ENCODE measurements around the gene HIBADH. TPM values are rescaled to one million over a fixed set of nuclear protein-coding genes. Genes with fewer than 3 reads are reported as not detected.
"Not testable (repeated sequence)": the region's sequence is repeated elsewhere in the genome, so short reads cannot be mapped to it uniquely, and the experiment has no call there.

HIBADH gene
- total RNA-seq, 1 donor from 2014 or later, result 44.4 TPM

DNA sequence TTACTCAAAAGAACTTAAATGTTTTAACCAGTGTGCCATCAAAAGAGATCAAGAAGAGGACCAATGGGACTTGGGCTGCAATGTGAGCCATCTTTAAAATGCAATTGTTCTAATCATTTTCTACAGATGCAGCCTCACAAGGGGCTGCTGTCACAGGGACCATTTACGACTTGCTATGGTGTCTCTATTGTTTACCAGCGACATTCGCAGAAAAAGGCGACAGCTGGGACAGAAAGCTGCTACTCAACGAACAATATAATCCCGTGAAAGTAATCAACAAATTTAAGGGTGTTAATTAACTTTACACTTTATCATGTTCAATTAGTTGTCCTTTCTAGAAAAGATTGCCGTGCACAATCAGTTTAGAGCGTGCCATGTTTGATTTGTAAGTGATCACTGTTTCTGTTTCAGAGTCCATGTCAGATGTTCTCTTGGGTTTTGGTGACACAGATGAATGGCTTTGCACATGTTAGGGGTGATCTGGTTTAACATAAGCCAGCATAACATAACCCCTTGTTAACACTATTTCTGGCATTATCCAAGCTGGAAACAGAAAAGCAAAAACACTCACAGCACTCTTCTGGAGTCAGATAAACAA lies 110.8 kb downstream of the HIBADH start:
- DNase-seq (ENCODE audit: low spot score), result no peak

DNA sequence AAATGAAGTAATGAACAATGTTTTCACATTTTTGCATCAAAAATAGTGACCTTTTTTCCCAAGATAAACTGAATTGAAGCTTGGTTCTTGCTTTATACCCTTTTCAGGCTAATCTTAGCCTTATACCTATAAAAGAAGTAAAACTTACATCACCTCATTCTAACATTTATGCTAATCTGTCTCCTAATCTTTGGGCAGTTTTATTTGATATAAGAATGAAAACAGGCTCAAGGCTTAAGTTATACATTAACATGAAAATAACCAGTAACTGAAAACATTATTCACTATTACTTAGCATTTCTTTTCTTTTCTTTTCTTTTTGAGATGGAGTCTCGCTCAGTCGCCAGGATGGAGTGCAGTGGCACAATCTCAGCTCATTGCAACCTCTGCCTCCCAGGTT lies 113.1 kb downstream of the HIBADH start:
- no peak for DNase-seq (ENCODE audit: low spot score)

DNA sequence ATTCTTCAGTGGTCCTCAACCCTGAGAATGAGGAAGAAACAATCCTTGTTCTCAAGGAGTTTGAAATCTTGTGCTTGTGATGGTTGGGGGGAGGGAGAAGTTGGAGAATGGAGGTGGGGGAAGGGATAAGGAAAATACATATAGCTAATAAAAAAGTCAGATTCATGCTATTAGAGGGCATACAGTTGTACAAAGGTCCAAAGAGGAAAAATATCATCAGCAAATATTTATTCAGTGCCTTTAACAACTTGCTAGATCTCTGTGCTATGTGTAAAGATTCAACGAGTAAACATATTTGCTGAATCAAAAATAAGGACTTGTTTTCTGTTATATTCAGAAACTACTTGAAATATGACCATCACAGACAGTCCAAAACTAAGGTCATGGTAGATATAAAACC lies 114.4 kb downstream of the HIBADH start:
- DNase-seq (ENCODE audit: low spot score), result no peak

DNA sequence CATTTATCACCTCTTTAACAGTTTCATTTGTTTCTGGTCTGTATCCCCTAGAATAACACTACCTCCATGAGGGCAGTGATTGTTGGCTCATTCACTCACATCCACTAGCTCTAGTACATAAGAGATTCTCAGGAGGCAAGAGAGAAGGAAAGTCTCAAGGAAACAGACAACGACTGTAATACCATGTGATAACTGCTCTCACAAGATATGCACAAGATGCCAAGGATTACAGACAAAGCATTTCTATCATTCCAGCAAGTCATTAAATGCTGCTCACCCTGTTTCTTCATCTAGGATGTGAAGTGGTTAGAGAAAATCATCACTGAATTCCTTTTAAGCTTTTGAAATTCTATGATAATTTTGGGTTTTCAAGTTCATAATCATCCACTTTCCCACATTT lies 115.3 kb downstream of the HIBADH start:
- DNase-seq (ENCODE audit: low spot score), result no peak

DNA sequence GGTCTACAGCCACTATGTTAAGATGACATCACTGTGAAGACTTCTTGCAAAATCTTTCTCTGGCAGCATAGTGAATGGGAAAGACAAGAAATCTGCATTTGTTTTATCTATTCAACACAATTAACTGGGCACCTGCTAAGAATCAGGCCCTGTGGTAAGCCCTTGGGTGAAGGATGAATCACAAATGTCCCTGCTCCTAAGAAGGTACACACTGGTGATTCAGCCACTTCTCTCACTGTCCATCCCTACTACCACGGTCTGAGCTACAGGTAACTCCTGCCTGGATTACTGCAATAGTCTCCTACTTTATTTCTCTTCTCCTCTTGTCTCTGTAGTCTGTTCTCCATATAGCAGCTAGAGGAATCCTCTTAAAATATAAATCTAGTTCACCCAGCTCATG lies 116.1 kb downstream of the HIBADH start:
- no peak for DNase-seq (ENCODE audit: low spot score)

DNA sequence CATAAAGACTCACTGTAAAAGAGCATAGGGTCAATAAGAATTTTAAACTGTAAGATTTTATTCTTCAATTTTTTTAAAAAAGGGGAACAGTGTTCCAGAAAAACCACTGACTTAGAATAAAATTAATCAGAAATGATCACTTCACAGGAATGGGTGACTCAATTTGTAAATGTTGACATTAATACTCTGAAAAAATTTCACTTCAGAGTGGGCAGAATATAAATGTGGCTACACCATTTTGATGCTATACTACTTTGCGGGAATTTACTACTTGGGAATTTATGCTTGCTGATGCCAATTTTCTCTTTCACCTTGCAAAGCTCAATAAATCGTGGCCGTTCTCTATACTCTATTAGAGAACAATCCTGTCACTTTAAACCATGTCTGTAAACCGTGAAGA lies 126.9 kb downstream of the HIBADH start:
- DNase-seq (ENCODE audit: low spot score), result no peak

DNA sequence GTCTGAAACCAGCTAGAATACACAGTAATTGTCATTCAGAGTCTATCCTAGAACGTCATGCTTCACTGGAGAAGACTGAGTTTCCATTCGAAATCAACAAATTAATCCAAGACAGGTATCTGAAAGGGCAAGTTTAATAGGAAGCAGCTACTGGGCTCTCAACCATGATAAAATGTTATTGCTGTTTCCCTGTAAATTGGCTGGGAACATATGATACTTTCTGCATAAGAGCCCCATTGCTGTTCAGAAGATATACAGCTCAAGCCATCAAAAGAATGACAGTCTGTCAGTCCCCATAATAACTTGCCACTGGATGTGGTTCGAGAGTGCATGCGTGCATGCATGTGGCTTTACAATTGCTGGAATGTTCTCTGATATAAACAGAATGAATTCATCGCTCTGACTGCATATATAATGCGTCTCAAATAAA lies 129.0 kb downstream of the HIBADH start:
- DNase-seq (ENCODE audit: low spot score), result no peak

DNA sequence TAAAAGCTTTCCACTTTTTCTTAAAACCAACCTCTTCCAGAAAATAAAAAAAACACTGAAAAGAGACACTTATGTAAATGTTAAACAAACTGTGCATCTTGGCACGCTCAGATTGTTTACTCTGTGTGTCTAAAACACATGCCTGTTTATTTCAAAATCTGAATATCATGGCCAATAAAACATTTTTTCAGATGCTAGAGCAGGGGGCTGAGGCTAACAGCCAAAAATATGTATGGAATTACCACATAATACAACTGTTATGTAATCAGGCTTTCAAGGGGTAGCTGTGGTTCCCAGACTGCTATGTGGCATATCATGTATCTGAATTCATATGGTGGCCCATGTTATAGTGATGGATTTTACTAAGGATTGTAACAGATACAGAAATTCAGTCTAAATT lies 130.4 kb downstream of the HIBADH start:
- DNase-seq (ENCODE audit: low spot score), result no peak

DNA sequence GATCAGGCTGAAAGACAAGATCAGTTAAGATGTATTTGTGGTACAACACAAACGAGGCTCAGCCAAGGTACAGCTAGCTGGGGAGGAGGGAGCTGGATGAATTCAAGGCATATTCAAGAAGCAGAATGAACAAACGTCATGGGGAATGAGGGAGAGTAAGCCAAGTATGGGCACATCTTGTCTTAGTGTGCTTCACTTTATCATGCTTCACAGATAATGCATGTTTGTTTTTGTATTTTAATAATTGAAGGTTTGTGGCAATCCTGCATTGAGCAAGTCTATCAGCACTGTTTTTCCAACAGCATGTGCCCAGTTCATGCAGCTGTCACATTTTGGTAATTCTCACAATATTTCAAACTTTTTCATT lies 135.4 kb downstream of the HIBADH start:
- no peak for DNase-seq (ENCODE audit: low spot score)

DNA sequence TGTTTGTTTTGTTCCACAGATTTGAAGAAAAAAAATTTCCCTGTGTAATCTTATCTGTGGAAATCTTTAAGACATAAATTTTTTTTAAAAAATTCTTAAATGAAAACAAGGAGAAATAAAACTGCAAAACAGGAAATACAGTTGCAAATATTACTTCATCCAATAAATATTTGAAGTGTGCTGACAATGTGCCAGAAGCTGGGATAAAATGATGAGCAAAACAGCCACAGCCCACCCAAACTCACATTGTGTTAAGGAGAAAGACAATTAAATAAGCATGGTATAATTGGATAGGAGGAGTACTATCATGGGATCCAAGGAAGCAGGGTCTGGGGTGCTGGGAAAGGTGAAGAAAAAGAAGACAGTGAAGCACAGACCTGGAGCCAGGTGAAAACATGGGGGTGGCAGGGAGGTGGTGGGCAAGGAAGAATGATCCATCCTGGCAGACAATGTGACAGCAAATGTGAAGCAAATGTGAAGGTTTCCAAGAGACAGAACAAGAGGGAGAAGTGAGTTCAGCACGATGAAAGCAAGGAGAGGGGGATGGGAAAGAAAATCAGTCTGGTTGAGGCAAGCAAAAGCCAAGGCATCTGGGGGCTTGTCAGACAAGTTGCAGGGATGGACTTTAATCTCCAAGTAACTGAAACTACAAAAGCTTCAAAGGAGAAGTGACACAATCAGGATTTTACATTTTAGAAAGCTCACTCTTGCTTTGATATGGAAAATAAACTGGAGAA lies 135.9 kb downstream of the HIBADH start:
- DNase-seq (ENCODE audit: low spot score), result no peak

DNA sequence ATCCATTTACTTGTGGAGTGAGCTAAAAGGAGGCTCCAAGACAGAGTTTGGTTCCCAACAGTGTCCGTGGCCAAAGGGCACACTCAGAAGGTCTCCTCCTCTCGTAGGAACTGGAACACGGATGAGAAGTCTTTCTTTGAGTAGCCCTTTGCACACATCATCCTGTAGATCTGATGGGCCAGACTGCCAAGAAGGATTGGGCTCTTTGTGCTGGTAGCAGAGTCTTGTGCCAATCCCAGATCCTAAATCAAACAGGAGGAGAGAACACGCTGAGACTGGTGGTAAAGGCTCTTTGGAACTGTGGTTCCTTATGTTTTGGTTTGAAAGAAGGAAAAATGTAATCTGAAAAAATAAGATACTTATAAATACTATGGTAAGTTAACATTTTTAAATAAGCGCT lies 136.6 kb downstream of the HIBADH start:
- no peak for DNase-seq (ENCODE audit: low spot score)

DNA sequence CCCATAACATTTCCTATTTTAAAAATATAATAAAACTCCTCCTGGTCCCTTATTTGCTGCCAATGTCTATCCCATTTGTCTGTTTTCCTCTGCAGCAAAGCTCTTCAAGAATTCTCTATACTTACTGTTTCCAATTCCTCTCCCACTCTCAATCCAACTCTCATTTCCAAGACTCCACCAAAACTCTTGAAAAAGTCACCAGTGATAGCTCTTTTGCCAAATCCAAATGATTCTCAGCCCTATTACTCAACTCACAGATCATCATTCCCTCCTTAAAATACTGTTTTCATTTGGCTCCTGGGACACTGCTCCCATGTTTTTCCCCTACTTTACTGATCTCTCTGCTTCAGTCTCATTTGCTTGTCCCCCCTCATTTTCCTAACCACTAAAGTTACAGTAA lies 139.4 kb downstream of the HIBADH start:
- DNase-seq (ENCODE audit: low spot score), result no peak

DNA sequence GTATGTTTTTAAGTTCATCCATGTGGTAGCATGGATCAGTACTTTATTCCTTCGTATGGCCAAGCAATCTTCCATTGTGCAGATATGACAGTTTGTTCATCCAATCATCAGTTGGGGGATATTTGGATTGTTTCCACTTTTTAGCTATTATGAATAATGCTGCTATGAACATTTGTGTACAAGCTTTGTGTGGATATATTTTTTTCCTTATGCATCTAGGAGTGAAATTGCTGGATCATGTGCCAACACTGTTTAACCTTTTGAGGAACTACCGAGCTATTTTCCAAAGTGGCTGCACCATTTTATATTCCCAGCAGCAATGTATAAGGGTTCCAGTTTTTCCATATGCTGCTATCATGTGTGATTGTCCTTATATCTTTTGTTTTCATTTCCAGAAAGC lies 140.1 kb downstream of the HIBADH start:
- DNase-seq (ENCODE audit: low spot score), result no peak

DNA sequence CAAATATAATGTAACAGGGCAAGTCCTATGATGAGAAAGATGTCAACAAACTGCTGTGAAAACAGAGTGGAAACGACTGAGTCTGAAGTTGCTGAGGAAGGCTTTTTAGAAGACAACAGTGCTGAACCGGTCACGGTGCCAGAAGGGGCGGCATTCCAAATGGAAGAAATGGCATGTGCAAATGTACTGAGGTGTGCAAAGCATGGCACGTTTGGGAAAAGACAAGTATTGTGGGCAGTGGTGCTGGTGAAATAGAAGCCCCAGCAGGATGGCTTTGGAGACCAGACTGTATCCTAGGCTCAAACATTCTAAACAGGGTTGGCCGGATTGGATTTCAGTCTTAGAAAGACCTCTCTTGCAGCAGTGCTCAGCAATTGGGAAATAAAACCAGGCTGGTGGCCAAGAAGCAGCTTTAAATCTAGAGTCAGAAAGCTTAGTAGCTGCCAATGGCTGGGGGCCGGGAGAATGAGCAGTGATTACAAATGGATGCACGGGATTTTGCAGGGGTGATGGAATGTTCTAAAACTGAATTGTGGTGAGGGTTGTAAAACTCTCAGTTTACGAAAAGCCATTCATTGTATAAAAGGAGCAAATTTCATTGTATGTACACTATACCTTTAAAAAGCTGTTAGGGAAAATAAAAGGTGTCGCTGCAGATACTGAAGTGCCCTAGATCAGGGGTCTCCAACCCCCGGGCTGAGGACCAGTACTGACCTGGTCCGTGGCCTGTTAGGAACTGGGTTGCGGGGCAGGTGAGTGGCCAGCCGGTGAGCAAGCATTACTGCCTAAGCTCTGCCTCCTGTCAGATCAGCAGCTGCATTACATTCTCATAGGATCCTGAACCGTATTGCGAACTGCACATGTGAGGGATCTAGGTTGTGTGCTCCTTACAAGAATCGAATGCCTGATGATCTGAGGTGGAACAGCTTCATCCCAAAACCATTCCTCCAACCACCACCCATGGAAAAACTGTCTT lies 141.6 kb downstream of the HIBADH start:
- no peak for DNase-seq (ENCODE audit: low spot score)

DNA sequence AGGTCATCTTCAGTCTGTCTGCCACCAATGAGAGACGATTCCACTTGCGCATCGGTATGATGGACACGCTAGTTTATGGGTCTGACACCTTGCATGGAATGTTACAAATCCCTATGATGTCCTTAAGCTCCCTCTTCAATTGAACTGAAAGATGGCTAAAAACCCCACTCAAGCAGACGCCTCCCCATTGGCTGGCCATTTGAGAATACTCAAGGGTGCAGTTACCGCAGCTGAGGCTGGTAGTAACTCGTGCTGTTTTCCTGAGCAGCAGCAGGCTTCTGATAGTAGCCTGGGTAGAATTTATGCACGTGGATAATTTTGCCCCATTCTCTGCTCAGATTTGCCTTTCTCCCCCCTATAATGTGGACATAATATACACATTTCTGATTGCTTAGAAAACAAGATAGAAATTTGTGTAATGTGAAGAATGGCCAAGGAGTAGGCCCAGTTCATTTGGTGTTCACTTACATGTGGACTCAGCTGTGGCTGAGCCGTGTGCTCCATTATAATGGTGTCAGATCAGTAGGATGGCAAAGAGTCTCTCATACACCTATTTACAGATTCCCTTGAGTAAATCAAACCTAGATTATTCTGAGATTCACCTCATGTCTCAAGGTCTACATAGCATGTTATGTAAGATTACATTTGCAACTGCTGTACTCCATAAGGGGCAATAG lies 142.8 kb downstream of the HIBADH start:
- no peak for DNase-seq (ENCODE audit: low spot score)

DNA sequence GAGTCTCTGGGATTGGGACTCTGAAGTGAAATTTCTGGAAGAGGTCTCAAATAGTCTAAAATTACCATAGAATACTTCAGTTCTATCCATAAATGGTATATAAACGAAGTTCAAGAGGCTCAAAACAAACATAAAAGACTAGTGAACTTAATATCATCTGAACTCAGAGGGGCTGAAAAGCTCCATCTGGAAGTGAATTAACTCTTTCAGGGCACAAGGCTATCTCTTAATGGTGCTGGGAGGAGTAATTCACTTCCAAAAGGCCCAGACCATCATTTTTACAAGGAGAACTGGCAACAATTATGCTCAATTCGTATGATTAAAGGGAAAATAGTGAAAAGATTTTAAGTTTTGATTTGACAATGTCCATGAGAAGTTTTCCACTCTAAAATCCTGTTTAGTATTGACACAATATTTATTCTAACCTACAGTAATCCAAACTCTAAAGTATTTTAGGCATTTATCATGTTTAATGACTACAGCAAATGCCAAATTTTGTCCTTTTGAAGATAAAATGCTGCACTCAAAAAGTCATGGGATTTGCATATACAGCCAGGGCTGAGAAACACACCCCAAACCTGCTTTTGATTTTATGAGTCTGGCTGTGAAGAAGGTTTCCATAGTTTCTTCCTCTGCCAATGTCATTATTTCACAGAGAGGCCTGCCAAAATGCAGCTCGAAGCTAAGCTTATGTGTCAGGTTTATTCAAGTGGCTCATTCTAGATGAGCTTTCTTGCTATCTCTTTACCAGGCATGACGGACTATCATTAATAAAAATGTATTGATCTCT lies 143.9 kb downstream of the HIBADH start:
- DNase-seq (ENCODE audit: low spot score), result no peak

DNA sequence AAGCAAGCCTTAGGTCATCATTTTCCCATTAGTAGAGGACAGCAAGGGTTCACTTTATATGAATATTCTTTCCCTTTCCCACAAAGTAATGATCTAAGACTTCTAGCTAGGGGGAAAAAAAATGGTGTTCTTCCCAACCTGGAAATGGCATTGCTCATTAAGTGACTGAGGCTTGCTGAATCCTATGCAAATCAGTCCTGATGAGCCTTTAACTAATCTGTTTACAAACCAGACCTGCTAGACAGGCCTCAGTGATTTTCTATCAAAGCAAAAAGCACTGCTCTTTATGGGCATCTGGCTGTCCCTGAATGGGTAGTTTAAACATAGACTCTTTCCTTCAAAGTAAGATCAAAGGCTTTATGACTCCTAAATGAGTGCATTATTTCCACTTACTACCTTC lies 146.3 kb downstream of the HIBADH start:
- no peak for DNase-seq (ENCODE audit: low spot score)

DNA sequence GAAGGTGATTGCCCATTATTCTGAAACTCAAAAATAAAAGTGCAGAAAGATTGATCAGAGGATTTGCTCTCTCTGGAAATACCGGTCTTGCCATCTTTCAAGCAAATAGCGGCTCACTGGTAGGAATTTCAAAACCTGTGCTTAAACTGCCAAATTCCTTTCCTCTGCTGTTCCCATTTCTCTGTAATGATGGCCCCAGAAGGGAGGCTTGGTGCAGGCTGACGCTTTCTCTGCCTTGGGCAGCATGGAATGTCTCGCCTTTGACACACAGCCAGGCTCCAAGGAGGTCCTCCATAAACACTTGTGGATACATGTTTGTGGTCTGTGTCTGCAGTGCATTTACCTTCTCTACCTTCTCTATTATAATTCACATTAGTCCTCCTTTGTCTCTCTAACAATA lies 146.8 kb downstream of the HIBADH start:
- no peak for DNase-seq (ENCODE audit: low spot score)

DNA sequence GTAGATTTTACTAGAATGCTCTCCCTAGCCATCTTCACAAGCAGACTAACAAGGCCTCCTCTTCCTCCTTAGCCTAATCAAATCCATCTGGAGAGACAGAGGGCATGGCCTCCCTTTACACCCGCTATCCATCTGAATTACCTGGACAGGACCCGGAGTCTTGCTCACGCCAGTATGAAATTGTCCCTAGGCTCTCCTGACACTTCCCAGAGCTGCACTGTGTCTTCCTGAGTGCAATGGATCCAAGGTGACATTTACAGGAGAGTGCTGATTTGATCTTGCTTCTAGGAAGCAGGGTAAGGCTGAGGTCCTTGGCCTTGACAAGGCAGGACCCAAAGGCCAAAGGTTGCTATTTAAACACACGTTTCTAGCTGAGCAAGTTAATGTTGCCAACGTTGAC lies 147.8 kb downstream of the HIBADH start:
- no peak for DNase-seq (ENCODE audit: low spot score)

DNA sequence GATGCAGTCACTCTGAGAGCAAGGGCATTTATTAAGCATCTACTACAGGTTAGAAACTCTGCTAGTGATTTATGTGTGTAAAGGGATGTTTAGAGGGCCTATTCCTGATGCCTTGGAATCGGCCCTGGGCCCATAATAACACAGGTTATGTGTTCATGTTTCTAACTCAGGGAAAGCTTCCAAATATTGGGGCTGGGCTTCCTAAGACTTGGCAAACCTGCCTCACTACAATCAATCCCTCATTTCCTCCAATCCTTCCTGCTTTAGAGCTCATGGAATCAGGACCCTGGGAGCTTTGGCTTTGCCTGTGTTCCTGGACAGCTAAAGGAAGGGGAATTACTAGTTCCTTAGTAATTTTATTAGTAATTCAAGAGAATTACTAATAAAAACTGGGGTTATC lies 148.8 kb downstream of the HIBADH start:
- no peak for DNase-seq (ENCODE audit: low spot score)

DNA sequence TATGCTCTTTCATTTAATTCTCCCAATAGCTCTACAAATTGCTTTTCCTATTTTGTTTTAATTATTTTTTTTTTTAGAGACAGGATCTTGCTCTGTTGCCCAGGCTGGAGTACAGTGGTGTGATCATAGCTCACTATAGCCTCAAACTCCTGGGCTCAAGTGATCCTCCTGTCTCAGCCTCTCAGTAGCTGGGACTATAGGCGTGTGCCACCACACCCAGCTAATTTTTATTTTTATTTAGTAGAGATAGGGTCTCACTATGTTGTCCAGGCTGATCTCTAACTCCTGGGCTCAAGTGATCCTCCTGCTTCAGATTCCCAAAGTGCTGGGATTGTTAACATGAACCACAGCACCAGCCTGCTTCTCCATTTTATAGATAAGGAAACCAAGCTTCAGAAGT lies 151.3 kb downstream of the HIBADH start:
- DNase-seq (ENCODE audit: low spot score), result not testable (repeated sequence)
